Measurements from ENCODE around the gene TP53RK. TPM values are rescaled to one million over a fixed set of nuclear protein-coding genes. Genes with fewer than 3 reads are reported as not detected.

The TP53RK gene
- total RNA-seq, 1 donor: 21.0 TPM

DNA sequence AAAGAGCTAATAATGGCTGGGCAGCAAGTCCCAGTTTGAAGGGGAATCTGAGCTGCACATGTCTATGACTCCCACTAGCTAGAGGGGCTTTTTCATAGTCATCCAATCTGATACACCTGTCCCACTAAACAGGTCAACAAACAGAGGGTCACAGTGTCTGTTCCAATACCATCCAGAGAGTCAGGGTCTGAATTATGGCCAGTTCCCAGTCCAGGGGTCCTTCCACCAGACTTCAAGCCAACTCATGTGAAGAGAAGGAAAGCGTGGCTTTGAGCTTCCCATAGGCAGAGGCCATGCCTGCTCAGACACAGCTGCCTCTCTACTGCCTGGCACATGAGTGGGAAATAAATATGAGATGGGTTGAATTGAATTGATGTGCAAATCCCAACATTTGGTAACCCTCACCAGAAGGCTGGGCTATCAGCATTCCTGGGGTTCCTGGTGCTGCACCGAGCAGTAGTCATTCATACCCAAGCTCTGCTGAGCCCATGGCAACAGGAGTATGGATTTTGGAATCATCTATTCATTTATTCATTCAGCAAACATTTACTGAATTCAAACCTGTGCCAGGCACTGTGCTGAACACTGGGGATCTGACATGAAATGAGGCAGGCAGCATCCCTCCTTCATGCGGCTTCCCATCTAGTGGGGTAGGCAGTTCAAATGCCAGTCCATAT is 17.2 kb downstream of the TP53RK start:
- no peak overlapping the region for H2AFZ ChIP-seq (ENCODE audit: low read length)
- H3K27me3 ChIP-seq (ENCODE audit: insufficient read depth, low read length): no peaks in the 10 kb centered on the region
- H3K4me2 ChIP-seq (ENCODE audit: insufficient read depth, low read length): no peak overlapping the region
- H4K20me1 ChIP-seq (ENCODE audit: insufficient read depth, low read length): no peaks in the 10 kb centered on the region
- H3K27ac ChIP-seq (ENCODE audit: low read depth, low read length): no peak overlapping the region
- H3K79me2 ChIP-seq (ENCODE audit: insufficient read depth, low read length): no peaks in the 10 kb centered on the region
- no peak for DNase-seq (ENCODE audit: insufficient read length, low spot score, missing footprints)
- no peaks in the 10 kb centered on the region for H3K4me1 ChIP-seq (ENCODE audit: insufficient read depth, low read length)
- H3K9me3 ChIP-seq (ENCODE audit: low read depth, low read length): no peaks in the 10 kb centered on the region
- no peaks in the 10 kb centered on the region for H3K36me3 ChIP-seq (ENCODE audit: insufficient read depth, low read length)
- TF ChIP-seq, protein P1, sequence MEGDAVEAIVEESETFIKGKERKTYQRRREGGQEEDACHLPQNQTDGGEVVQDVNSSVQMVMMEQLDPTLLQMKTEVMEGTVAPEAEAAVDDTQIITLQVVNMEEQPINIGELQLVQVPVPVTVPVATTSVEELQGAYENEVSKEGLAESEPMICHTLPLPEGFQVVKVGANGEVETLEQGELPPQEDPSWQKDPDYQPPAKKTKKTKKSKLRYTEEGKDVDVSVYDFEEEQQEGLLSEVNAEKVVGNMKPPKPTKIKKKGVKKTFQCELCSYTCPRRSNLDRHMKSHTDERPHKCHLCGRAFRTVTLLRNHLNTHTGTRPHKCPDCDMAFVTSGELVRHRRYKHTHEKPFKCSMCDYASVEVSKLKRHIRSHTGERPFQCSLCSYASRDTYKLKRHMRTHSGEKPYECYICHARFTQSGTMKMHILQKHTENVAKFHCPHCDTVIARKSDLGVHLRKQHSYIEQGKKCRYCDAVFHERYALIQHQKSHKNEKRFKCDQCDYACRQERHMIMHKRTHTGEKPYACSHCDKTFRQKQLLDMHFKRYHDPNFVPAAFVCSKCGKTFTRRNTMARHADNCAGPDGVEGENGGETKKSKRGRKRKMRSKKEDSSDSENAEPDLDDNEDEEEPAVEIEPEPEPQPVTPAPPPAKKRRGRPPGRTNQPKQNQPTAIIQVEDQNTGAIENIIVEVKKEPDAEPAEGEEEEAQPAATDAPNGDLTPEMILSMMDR (IDR thresholded peaks at IDR 0.05; ENCODE audit: extremely low read depth, low read depth, low read length): no peak
- H3K4me3 ChIP-seq (ENCODE audit: insufficient read depth, low read length): no peak overlapping the region

DNA sequence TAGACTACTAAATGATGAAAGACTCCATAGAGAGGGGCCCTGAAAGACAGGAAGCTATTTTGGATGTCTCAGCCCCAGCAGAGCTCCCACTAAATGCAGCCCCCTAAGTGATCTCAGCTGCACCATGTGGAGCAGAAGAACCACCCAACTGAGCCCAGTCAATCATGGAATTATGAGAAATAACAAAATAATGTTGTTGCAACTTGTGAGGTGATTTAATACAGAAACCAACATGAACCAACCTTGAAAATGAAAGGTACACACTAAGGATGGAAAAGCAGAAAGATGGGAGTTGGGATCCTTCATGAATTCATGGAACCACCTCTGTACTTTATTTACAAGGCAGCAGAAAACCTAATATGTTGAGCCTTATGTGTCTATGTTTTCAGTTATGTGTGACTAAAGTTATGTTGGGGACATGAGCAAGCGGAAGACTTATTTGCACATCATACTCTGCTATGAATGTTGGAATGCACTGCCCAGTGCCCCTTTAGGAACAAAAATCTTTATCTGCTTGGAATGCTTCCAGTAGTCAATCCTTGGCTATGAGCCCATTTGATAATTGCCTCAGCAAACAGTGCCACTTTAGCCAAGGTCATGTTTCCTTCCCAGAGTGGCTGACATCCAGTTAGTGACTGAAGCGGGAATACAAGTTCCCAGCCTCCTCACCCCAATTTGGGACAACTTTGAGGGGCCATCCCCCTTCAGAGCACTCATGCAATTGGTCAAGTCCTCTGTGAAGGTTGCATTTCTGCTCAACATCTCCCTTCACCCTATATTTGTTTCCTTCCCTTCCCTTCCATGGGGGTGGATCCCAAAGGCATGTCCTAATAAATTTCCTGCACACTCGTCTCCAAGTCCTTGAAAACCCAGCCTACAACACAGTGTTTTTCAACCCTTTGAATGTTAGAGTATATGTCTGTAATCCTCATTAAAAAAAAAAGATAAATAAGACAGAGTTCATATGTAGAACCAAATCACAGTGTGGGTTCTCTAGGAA is 18.4 kb downstream of the TP53RK start:
- no peaks in the 10 kb centered on the region for H4K20me1 ChIP-seq (ENCODE audit: insufficient read depth, low read length)
- no peaks in the 10 kb centered on the region for H3K9me3 ChIP-seq (ENCODE audit: low read depth, low read length)
- H3K4me3 ChIP-seq (ENCODE audit: insufficient read depth, low read length): no peak overlapping the region

DNA sequence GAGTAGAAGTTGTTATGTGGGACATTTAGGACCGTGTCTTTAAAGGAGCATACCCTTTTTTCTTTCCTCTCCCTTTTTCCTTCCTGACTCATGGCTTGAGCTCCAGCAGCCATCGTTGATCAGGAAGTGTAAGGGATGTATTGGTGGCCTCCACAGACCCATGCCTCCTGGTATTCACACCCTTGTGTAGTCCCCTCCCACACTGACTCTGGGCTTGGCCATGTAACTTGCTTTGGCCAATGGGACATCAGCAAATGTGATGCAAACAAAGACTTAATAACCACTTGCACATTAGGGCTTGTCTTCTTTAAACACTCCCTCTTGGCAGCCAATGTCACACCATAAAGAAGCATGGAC is 19.0 kb downstream of the TP53RK start:
- H4K20me1 ChIP-seq (ENCODE audit: insufficient read depth, low read length): no peaks in the 10 kb centered on the region
- H3K27me3 ChIP-seq (ENCODE audit: insufficient read depth, low read length): no peaks in the 10 kb centered on the region
- no peak overlapping the region for H3K4me3 ChIP-seq (ENCODE audit: insufficient read depth, low read length)
- H3K36me3 ChIP-seq (ENCODE audit: insufficient read depth, low read length): no peaks in the 10 kb centered on the region
- H3K4me2 ChIP-seq (ENCODE audit: insufficient read depth, low read length): no peak overlapping the region
- H3K9me3 ChIP-seq (ENCODE audit: low read depth, low read length): no peaks in the 10 kb centered on the region
- TF ChIP-seq, protein P1 (IDR thresholded peaks at IDR 0.05; ENCODE audit: extremely low read depth, low read depth, low read length): no peak
- H3K27ac ChIP-seq (ENCODE audit: low read depth, low read length): no peak overlapping the region
- DNase-seq (ENCODE audit: insufficient read length, low spot score, missing footprints): no peak
- no peaks in the 10 kb centered on the region for H3K4me1 ChIP-seq (ENCODE audit: insufficient read depth, low read length)
- no peaks in the 10 kb centered on the region for H3K79me2 ChIP-seq (ENCODE audit: insufficient read depth, low read length)
- no peak overlapping the region for H2AFZ ChIP-seq (ENCODE audit: low read length)

More for the DNA sequence above, 18.4 kb downstream of the TP53RK start:
- Histone ChIP-seq H3K79me2 (ENCODE audit: insufficient read depth, low read length) (no peaks in the 10 kb centered on the region), H3K27ac (ENCODE audit: low read depth, low read length) (no peak overlapping the region), H3K27me3 (ENCODE audit: insufficient read depth, low read length) (no peaks in the 10 kb centered on the region), H3K4me2 (ENCODE audit: insufficient read depth, low read length) (no peak overlapping the region), H2AFZ (ENCODE audit: low read length) (no peak overlapping the region), H3K36me3 (ENCODE audit: insufficient read depth, low read length) (no peaks in the 10 kb centered on the region), H3K4me1 (ENCODE audit: insufficient read depth, low read length) (no peaks in the 10 kb centered on the region)
- TF ChIP-seq, protein P1 (IDR thresholded peaks at IDR 0.05; ENCODE audit: extremely low read depth, low read depth, low read length): no peak
- no peak for DNase-seq (ENCODE audit: insufficient read length, low spot score, missing footprints)
